ENCODE results near the gene NAA80. TPM values are rescaled to one million over a fixed set of nuclear protein-coding genes. Genes with fewer than 3 reads are reported as not detected.

NAA80 gene
- total and polyA plus RNA-seq, 2 of the 13 experiments (the other 11 are each of a cell fraction or from before 2014, with no cell fraction given), result 3.4 to 8.7 TPM

GRCh38 chr3:50263478-50264382, 35.5 kb downstream of the NAA80 start (continued):
- TF ChIP-seq CEBPB (IDR thresholded peaks at IDR 0.05; ENCODE audit: borderline replicate concordance, low read depth, low read length) (no peak), KLF15 (CRISPR knock-in tag; IDR thresholded peaks at IDR 0.05; ENCODE audit: borderline replicate concordance) (no peak), PBX3 (CRISPR knock-in tag; IDR thresholded peaks at IDR 0.05; ENCODE audit: borderline replicate concordance) (no peak), ZSCAN31 (CRISPR knock-in tag; IDR thresholded peaks at IDR 0.05; ENCODE audit: low read depth) (no peak), ZNF142 (CRISPR knock-in tag; IDR thresholded peaks at IDR 0.05) (no peak), ATF7 (IDR thresholded peaks at IDR 0.05) (no peak), ATF7 (CRISPR knock-in tag; IDR thresholded peaks at IDR 0.05) (no peak), MATR3 (CRISPR knock-in tag; IDR thresholded peaks at IDR 0.05) (no peak), ZNF552 (CRISPR knock-in tag; IDR thresholded peaks at IDR 0.05; ENCODE audit: borderline replicate concordance) (no peak), TFDP1 (CRISPR knock-in tag; IDR thresholded peaks at IDR 0.05; ENCODE audit: borderline replicate concordance) (peak; percentile 40; the same call in 1 of the 2 replicates), GMEB2 (CRISPR knock-in tag; IDR thresholded peaks at IDR 0.05; ENCODE audit: low read depth) (no peak), ZNF556 (CRISPR knock-in tag; IDR thresholded peaks at IDR 0.05; ENCODE audit: borderline replicate concordance) (no peak), ZSCAN20 (CRISPR knock-in tag; IDR thresholded peaks at IDR 0.05; ENCODE audit: borderline replicate concordance) (no peak), ZNF225 (CRISPR knock-in tag; IDR thresholded peaks at IDR 0.05) (no peak), TFE3 (CRISPR knock-in tag; IDR thresholded peaks at IDR 0.05) (no peak), MBNL3 (CRISPR knock-in tag; conservative IDR thresholded peaks at IDR 0.05) (no peak), ZNF883 (CRISPR knock-in tag; IDR thresholded peaks at IDR 0.05; ENCODE audit: not compliant biosample characterization) (no peak)
